Measurements from ENCODE around the gene JAKMIP2.

DNA sequence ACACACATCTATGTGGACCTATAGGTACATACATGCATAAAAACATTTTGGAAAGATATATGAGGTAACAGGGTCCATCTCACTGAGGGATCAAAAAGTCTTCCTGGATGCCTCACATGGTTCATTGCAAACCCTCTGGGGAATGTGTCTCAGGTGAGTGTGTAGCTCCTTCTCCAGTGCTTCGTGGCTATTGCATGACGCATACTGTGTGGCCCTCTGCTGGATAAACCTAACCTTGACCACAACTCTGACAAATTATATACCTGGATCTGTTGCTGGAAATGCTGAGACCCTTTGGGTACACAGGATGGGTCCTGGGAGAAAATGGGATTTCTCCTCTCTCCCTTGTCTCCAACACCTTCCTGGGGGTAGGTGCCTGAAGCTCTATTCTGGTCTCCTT is 91.9 kb downstream of the JAKMIP2 start:
- TF ChIP-seq, protein P1, sequence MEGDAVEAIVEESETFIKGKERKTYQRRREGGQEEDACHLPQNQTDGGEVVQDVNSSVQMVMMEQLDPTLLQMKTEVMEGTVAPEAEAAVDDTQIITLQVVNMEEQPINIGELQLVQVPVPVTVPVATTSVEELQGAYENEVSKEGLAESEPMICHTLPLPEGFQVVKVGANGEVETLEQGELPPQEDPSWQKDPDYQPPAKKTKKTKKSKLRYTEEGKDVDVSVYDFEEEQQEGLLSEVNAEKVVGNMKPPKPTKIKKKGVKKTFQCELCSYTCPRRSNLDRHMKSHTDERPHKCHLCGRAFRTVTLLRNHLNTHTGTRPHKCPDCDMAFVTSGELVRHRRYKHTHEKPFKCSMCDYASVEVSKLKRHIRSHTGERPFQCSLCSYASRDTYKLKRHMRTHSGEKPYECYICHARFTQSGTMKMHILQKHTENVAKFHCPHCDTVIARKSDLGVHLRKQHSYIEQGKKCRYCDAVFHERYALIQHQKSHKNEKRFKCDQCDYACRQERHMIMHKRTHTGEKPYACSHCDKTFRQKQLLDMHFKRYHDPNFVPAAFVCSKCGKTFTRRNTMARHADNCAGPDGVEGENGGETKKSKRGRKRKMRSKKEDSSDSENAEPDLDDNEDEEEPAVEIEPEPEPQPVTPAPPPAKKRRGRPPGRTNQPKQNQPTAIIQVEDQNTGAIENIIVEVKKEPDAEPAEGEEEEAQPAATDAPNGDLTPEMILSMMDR (IDR thresholded peaks at IDR 0.05) = no peak
- TF ChIP-seq POLR2A (IDR thresholded peaks at IDR 0.05) = no peak

Measured in ovary (tissue), 3 donors.